HL-60 (cell line): Measurements from ENCODE around the gene GMCL2.

Experiments used
- DNase-seq, 2 experiments: peaks; one replicate each; pipeline ENCODE4 v3.0.0-alpha.2; 2010 to 2020; ENCODE audit warnings: low read depth in 1 of 2, low spot score in 1 of 2
- H3K27ac ChIP-seq: fragments of 250-450 bp; sonication (Bioruptor Pico); replicated peaks from 2 replicates; pipeline ENCODE4 v1.5.1; 2020; ENCODE audit warnings: mild to moderate bottlenecking, moderate library complexity
- H3K27me3 ChIP-seq: fragments of 250-450 bp; sonication (Bioruptor Pico); 2 replicates; pipeline ENCODE4 v1.5.1; 2021; ENCODE audit warnings: mild to moderate bottlenecking, moderate library complexity; ENCODE audit not compliant: insufficient read depth, poor library complexity, severe bottlenecking
- H3K4me3 ChIP-seq: replicated peaks from 2 replicates; pipeline ENCODE4 v1.5.1; 2011; ENCODE audit warnings: mild to moderate bottlenecking, control low read depth, low read length; ENCODE audit not compliant: insufficient read depth
- GABPA ChIP-seq: IDR thresholded peaks from 2 replicates; pipeline ENCODE4 v1.6.1; 2012; ENCODE audit warnings: low read depth
- POLR2AphosphoS5 ChIP-seq: IDR thresholded peaks from 2 replicates; pipeline ENCODE4 v1.6.1; 2012; ENCODE audit warnings: low read depth
- SPI1 ChIP-seq: IDR thresholded peaks from 2 replicates; pipeline ENCODE4 v1.6.1; 2012; ENCODE audit warnings: low read depth, mild to moderate bottlenecking, borderline replicate concordance
- TF ChIP-seq, protein P1 (sequence below): IDR thresholded peaks from 2 replicates; pipeline ENCODE4 v1.6.1; 2012; ENCODE audit warnings: low read depth; ENCODE audit not compliant: insufficient replicate concordance
- TF ChIP-seq, protein P2 (sequence below): IDR thresholded peaks from one replicate; pipeline ENCODE4 v1.5.1; 2011; ENCODE audit warnings: low read length, control low read depth, inconsistent platforms; ENCODE audit not compliant: insufficient read depth

Gene GMCL2

DNA sequence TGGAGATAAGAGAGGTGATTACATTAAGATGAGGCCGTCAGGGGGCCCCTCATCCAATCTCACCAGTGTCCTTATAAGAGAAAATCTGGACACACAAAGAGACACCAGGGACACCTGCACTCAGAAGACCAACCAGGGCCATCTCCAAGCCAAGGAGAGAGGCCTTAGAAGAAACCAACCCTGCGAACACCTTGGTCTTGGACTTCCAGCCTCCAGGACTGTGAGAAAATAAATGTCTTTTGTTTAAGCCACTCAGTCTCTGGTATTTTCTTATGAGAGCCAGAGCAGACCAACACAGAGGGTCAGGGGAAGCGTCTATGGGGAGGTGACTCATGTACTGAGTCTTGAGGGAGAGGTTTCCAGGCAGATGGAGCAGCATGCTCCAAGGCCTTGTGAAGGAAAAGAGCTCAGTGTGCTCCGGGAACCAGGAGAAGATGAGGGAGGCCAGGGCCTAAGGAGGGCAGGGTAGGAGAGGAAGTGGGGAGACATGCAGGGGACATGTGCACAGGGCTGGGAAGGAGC is 40.0 kb upstream of the GMCL2 start:
- Histone ChIP-seq H3K4me3 (no peak overlapping the region), H3K27me3 (no peaks in the 10 kb centered on the region), H3K27ac (no peak overlapping the region)
- no peak for DNase-seq
- TF ChIP-seq POLR2AphosphoS5 (no peak), GABPA (no peak), SPI1 (no peak)
- TF ChIP-seq, protein P1, sequence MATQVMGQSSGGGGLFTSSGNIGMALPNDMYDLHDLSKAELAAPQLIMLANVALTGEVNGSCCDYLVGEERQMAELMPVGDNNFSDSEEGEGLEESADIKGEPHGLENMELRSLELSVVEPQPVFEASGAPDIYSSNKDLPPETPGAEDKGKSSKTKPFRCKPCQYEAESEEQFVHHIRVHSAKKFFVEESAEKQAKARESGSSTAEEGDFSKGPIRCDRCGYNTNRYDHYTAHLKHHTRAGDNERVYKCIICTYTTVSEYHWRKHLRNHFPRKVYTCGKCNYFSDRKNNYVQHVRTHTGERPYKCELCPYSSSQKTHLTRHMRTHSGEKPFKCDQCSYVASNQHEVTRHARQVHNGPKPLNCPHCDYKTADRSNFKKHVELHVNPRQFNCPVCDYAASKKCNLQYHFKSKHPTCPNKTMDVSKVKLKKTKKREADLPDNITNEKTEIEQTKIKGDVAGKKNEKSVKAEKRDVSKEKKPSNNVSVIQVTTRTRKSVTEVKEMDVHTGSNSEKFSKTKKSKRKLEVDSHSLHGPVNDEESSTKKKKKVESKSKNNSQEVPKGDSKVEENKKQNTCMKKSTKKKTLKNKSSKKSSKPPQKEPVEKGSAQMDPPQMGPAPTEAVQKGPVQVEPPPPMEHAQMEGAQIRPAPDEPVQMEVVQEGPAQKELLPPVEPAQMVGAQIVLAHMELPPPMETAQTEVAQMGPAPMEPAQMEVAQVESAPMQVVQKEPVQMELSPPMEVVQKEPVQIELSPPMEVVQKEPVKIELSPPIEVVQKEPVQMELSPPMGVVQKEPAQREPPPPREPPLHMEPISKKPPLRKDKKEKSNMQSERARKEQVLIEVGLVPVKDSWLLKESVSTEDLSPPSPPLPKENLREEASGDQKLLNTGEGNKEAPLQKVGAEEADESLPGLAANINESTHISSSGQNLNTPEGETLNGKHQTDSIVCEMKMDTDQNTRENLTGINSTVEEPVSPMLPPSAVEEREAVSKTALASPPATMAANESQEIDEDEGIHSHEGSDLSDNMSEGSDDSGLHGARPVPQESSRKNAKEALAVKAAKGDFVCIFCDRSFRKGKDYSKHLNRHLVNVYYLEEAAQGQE: no peak
- TF ChIP-seq, protein P2, sequence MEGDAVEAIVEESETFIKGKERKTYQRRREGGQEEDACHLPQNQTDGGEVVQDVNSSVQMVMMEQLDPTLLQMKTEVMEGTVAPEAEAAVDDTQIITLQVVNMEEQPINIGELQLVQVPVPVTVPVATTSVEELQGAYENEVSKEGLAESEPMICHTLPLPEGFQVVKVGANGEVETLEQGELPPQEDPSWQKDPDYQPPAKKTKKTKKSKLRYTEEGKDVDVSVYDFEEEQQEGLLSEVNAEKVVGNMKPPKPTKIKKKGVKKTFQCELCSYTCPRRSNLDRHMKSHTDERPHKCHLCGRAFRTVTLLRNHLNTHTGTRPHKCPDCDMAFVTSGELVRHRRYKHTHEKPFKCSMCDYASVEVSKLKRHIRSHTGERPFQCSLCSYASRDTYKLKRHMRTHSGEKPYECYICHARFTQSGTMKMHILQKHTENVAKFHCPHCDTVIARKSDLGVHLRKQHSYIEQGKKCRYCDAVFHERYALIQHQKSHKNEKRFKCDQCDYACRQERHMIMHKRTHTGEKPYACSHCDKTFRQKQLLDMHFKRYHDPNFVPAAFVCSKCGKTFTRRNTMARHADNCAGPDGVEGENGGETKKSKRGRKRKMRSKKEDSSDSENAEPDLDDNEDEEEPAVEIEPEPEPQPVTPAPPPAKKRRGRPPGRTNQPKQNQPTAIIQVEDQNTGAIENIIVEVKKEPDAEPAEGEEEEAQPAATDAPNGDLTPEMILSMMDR: no peak

DNA sequence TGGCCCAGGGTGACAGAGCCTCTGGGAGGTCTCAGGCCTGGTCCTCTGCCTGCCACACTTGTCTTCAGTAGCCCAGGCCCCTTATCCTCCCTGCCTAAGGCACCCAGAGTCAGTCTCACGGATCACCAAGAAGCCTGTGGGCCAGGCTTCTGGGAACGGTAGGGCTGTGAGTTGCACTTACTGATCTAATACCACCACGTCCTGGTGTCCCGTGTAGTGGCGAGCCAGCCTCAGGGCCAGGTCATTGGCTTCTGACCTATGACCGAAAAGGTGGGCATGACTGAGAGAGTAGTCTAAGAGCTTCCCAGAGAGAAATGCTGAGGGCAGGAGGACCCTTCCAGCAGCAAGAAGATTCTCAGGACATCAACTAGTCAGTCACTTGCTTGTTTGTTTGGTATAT is 38.0 kb upstream of the GMCL2 start:
- H3K27ac ChIP-seq: no peak overlapping the region
- no peak for TF ChIP-seq GABPA
- TF ChIP-seq, protein P1: no peak
- TF ChIP-seq POLR2AphosphoS5: no peak
- no peak for TF ChIP-seq SPI1
- TF ChIP-seq, protein P2: no peak

DNA sequence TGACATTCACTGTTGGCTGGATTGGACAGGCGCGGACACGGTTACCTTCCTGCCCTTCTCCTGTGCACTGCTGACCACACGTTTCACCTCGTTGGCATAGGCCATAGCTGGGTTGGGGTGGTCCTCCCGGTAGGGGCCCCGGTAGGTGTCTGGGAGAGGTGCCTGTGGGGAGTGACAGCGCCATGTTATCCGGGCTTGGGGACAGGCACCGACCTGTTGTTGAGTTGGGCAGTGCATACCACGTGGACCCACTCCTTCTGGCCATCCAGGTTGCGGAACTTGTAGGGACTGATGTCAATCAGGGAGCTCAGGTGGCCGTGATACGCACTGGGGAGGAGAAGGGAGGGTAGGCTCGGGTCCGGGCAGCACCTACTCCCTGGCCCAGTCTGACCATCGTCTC is 37.2 kb upstream of the GMCL2 start:
- DNase-seq: no peak
- Histone ChIP-seq H3K27ac (no peak overlapping the region), H3K27me3 (no peaks in the 10 kb centered on the region), H3K4me3 (no peak overlapping the region)
- TF ChIP-seq, protein P1: no peak
- TF ChIP-seq, protein P2: no peak
- TF ChIP-seq POLR2AphosphoS5 (no peak), SPI1 (no peak), GABPA (no peak)

More for the DNA sequence above, 38.0 kb upstream of the GMCL2 start:
- H3K4me3 ChIP-seq: no peak overlapping the region
- no peaks in the 10 kb centered on the region for H3K27me3 ChIP-seq
- DNase-seq: no peak
